HG03460 (cell line): Measurements from ENCODE around the gene MAD1L1.

ENCODE experiments used
- ATAC-seq: cut with Tn5 transposase; IDR thresholded peaks from one replicate; pipeline ENCODE4 v1.9.1; 2021; ENCODE audit not compliant: unreplicated experiment

Gene MAD1L1

GRCh38 chr7:1814089-1814811 lies 418.5 kb downstream of the MAD1L1 start:
- no peak for ATAC-seq

- no peak for ATAC-seq
These were observed 419.2 kb downstream of the MAD1L1 start for GRCh38 chr7:1813394-1814088.

GRCh38 chr7:1812509-1813393 lies 420.0 kb downstream of the MAD1L1 start:
- ATAC-seq: no peak

- ATAC-seq: no peak
These were observed 420.8 kb downstream of the MAD1L1 start for GRCh38 chr7:1811850-1812508.

- ATAC-seq: no peak
These were observed 421.5 kb downstream of the MAD1L1 start for GRCh38 chr7:1810961-1811849.

GRCh38 chr7:1810521-1810920 lies 422.2 kb downstream of the MAD1L1 start:
- ATAC-seq: no peak

- ATAC-seq: no peak
These were observed 423.0 kb downstream of the MAD1L1 start for GRCh38 chr7:1809601-1810258.

- ATAC-seq: no peak
These were observed 423.7 kb downstream of the MAD1L1 start for GRCh38 chr7:1809070-1809469.

GRCh38 chr7:1807821-1808600 lies 424.7 kb downstream of the MAD1L1 start:
- ATAC-seq: no peak

GRCh38 chr7:1806354-1806753 lies 426.4 kb downstream of the MAD1L1 start:
- no peak for ATAC-seq

GRCh38 chr7:1804310-1804709 lies 428.4 kb downstream of the MAD1L1 start:
- ATAC-seq: no peak

- ATAC-seq: no peak
These were observed 429.8 kb downstream of the MAD1L1 start for GRCh38 chr7:1802899-1803298.

GRCh38 chr7:1800902-1801301 lies 431.8 kb downstream of the MAD1L1 start:
- ATAC-seq: no peak

- ATAC-seq: no peak
These were observed 434.6 kb downstream of the MAD1L1 start for GRCh38 chr7:1798191-1798590.

GRCh38 chr7:1794888-1795542 lies 437.7 kb downstream of the MAD1L1 start:
- no peak for ATAC-seq

- no peak for ATAC-seq
These were observed 445.0 kb downstream of the MAD1L1 start for GRCh38 chr7:1787681-1788235.

GRCh38 chr7:1787241-1787640 lies 445.5 kb downstream of the MAD1L1 start:
- ATAC-seq: no peak

GRCh38 chr7:1785839-1786238 lies 446.9 kb downstream of the MAD1L1 start:
- no peak for ATAC-seq
